Right lung (tissue), 5 donors: ENCODE measurements around the gene SORCS1. TPM values are rescaled to one million over a fixed set of nuclear protein-coding genes. Genes with fewer than 3 reads are reported as not detected.

Experiments
- DNase-seq, 2 donors: peaks; one replicate each; pipeline ENCODE4 v3.0.0-alpha.2; 2013
- polyA plus RNA-seq, 5 donors: library from polyadenylated mRNA; unstranded; fragments of 120-200 nt; gene quantifications; one replicate each; pipeline versions ENCODE4 v1.2.1 to v1.2.3, GENCODE V29; 2013; ENCODE audit warnings: inconsistent platforms in 1 of 5, low replicate concordance in 1 of 5; ENCODE audit not compliant: insufficient read length in 5 of 5, insufficient read depth in 1 of 5

The SORCS1 gene
- polyA plus RNA-seq, 5 donors, result 0.18 to 0.33 (median 0.24) TPM

DNA sequence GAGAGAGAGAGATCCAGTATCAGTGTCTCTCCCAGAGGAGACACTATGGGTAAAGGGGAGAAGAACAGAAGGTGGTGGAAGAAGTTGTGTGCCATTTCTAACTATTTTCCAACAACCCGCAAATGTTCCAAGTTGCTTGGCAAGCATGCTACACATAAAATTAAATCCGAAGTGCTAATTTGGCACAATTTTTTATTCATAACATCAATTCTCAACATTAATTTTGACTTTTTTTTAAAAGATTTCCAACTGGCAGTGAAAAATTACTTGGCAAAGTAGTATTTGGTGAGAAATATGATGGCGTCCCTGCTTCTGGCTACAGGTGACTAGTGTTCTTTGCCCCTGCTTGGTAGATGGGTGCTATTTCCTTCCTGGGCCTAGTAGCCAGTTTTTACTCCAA lies 622.0 kb downstream of the SORCS1 start:
- no peak for DNase-seq

DNA sequence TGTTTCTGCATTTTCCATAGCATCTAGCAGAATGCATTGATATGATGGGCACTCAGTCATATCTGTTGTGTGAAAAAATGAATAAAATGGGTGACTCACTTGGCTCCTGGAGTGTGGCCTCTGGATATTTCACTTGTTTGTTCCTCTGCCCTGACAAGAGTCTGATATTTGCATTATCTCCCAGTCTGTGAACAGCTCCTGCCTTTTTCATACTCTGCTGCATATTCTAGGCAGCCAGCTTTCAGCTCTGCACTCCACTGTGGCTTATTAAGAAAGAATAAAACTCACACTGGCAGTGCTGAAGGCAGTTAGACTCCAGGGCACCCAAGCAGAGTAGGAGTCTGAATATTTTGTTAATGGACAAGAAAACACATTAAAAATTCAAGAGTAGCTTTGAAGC lies 623.9 kb downstream of the SORCS1 start:
- DNase-seq, result no peak

GRCh38 chr10:106537866-106538265 lies 626.6 kb downstream of the SORCS1 start:
- DNase-seq, result no peak

DNA sequence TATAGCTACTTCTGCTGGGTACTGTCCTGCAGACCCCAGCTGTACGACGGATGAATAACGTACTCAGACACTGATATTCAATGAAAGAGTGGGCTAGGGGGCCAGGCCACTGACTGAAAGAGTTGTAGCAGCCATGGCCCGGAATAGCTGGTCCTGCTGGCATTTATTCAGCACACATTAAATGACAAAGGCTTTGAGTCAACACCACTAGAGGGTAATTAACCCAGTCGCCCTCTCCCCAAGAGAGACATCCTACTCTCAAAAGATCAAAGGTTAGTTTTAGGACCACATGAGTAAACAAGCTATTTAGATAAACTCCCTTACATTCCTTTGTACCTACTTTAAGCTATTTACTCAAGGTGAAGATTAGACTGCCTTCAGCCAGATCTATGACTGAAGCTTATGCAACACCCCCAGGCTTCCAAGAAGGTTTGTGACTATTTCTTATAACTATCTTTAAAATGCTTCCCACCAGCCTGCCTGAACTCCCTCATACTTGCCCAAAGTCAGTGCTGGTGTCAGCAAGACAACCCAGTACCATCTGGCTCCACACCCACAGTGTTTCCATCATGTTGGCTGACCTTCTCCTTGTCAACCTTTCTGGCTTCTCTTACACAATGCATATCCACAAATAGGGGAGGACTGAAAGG lies 629.1 kb downstream of the SORCS1 start:
- DNase-seq, result no peak

DNA sequence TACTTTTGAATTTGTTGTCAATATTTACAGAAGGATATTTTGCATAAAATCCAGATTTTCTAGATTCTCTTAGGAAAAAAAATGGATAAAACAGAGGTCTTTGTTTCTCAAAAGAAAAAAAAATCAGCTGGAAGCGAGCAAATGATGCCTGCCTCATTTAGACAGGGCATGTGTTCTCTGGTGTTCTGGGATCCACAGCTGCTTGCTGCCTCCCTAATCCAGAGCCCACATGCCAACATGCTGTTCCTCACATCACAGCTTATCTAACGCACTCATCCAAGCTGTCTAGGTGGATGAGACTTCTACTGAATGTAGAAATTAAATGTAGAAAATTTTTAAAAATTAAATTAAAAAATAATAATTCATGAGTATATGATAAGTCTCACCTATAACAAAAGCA lies 630.1 kb downstream of the SORCS1 start:
- DNase-seq, result no peak

DNA sequence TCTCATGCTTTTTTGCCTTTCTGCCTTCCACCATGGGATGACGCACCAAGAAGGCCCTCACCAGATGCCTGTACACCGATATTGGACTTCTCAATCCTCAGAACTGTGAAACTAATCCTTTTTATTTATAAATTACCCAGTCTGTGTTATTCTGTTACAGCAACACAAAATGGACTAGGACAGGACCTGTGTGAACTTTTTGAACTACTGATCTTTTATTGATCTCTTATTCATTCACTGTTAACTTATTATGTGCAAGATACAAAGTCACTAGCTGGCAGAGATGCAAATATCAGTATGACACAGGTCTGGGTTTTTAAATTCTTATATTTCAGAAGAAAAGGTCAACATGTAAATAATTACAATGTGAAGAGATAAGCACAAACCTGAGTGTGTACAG lies 635.8 kb downstream of the SORCS1 start:
- no peak for DNase-seq

- DNase-seq, result no peak
These were observed 638.7 kb downstream of the SORCS1 start for GRCh38 chr10:106525835-106526234.
